Colon (tissue), 2 donors: ENCODE results near the gene LCAT.
"Not testable (repeated sequence)": the region's sequence is repeated elsewhere in the genome, so short reads cannot be mapped to it uniquely, and the experiment has no call there.

Experiments
- FAIRE-seq: peaks from 2 replicates; lab custom pipeline; 2012; peaks lifted over from hg19 to GRCh38; lab: Jason Lieb, UNC
- donor health status: control.
- donor health status: control.

Gene LCAT

GRCh38 chr16:67931712-67932461, 12.0 kb downstream of the LCAT start, which contains the start of gene CTRL:
TSS of gene CTRL (minus strand) at chr16:67931862. CDS start at chr16:67931852, 10 bp downstream.
- no peak for FAIRE-seq

GRCh38 chr16:67930678-67931211, 13.2 kb downstream of the LCAT start:
- no peak for FAIRE-seq

GRCh38 chr16:67930191-67930590, 13.7 kb downstream of the LCAT start:
- FAIRE-seq, result no peak

GRCh38 chr16:67928561-67929364, 15.2 kb downstream of the LCAT start:
- no peak for FAIRE-seq

GRCh38 chr16:67928147-67928546, 15.8 kb downstream of the LCAT start:
- FAIRE-seq, result no peak

GRCh38 chr16:67927131-67927941, 16.6 kb downstream of the LCAT start:
- FAIRE-seq, result no peak

- FAIRE-seq, result no peak
Observed at GRCh38 chr16:67926181-67926750, 17.7 kb downstream of the LCAT start.

- no peak for FAIRE-seq
Observed at GRCh38 chr16:67924140-67924906, 19.6 kb downstream of the LCAT start.

GRCh38 chr16:67923414-67924116, 20.4 kb downstream of the LCAT start:
- FAIRE-seq, result no peak

- no peak for FAIRE-seq
Observed at GRCh38 chr16:67922740-67923139, 21.2 kb downstream of the LCAT start.

GRCh38 chr16:67922221-67922620, 21.7 kb downstream of the LCAT start:
- no peak for FAIRE-seq

GRCh38 chr16:67919622-67920221, 24.2 kb downstream of the LCAT start:
- no peak for FAIRE-seq

GRCh38 chr16:67917852-67918236, 26.1 kb downstream of the LCAT start:
- no peak for FAIRE-seq

GRCh38 chr16:67917140-67917851, 26.6 kb downstream of the LCAT start:
- no peak for FAIRE-seq

GRCh38 chr16:67915831-67916723, 27.8 kb downstream of the LCAT start:
- FAIRE-seq, result no peak

- FAIRE-seq, result not testable (repeated sequence)
Observed at GRCh38 chr16:67915496-67915769, 28.5 kb downstream of the LCAT start.

GRCh38 chr16:67914758-67915495, 29.0 kb downstream of the LCAT start:
- FAIRE-seq, result no peak

GRCh38 chr16:67910158-67910557, 33.8 kb downstream of the LCAT start:
- no peak for FAIRE-seq
